Measurements from ENCODE around the gene LTBP4.
"Not testable (repeated sequence)": the region's sequence is repeated elsewhere in the genome, so short reads cannot be mapped to it uniquely, and the experiment has no call there.

Gene LTBP4, protein sequence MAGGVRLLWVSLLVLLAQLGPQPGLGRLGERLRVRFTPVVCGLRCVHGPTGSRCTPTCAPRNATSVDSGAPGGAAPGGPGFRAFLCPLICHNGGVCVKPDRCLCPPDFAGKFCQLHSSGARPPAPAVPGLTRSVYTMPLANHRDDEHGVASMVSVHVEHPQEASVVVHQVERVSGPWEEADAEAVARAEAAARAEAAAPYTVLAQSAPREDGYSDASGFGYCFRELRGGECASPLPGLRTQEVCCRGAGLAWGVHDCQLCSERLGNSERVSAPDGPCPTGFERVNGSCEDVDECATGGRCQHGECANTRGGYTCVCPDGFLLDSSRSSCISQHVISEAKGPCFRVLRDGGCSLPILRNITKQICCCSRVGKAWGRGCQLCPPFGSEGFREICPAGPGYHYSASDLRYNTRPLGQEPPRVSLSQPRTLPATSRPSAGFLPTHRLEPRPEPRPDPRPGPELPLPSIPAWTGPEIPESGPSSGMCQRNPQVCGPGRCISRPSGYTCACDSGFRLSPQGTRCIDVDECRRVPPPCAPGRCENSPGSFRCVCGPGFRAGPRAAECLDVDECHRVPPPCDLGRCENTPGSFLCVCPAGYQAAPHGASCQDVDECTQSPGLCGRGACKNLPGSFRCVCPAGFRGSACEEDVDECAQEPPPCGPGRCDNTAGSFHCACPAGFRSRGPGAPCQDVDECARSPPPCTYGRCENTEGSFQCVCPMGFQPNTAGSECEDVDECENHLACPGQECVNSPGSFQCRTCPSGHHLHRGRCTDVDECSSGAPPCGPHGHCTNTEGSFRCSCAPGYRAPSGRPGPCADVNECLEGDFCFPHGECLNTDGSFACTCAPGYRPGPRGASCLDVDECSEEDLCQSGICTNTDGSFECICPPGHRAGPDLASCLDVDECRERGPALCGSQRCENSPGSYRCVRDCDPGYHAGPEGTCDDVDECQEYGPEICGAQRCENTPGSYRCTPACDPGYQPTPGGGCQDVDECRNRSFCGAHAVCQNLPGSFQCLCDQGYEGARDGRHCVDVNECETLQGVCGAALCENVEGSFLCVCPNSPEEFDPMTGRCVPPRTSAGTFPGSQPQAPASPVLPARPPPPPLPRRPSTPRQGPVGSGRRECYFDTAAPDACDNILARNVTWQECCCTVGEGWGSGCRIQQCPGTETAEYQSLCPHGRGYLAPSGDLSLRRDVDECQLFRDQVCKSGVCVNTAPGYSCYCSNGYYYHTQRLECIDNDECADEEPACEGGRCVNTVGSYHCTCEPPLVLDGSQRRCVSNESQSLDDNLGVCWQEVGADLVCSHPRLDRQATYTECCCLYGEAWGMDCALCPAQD (N-terminal part only)

DNA sequence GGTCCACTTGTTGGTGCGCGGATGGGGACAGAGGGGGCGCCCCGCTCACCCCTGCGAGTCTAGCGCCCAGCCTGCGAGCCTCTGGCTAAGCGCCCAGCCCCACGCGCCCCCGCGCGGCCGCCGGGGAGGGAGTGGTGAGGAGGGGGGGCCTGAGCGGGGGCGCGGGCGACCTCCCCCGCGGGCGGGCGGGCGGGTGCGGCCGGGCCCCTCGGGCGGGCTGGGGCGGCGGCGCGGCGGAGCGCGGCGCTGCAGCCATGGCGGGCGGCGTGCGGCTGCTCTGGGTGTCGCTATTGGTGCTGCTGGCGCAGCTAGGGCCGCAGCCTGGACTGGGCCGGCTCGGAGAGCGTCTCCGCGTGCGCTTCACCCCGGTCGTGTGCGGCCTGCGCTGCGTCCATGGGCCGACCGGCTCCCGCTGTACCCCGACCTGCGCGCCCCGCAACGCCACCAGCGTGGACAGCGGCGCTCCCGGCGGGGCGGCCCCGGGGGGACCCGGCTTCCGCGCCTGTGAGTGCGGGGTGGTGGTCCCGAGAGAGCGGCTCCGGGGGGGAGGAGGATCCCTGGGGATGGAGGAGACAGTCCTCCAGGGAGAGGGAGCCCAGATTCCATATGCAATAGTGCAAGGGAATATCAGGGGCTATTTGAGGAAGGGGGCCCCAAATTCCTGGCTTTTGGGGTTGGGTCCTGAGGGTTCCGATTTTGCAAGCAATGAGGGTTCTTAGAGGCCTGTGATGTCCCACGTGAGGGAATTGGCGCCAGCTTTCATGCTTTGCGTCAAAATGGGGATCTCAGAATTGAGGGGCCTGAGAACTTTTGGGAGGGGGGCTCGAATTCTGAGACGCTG is at the start of gene LTBP4:
Gene LTBP4 (plus strand): TSS at position 236 of the 841 bp plus-strand sequence. CDS start 19 bp downstream, at position 255.
- DNase-seq (ENCODE audit: extremely low read depth in 1 of 2, low read depth in 1 of 2), result no peak

DNA sequence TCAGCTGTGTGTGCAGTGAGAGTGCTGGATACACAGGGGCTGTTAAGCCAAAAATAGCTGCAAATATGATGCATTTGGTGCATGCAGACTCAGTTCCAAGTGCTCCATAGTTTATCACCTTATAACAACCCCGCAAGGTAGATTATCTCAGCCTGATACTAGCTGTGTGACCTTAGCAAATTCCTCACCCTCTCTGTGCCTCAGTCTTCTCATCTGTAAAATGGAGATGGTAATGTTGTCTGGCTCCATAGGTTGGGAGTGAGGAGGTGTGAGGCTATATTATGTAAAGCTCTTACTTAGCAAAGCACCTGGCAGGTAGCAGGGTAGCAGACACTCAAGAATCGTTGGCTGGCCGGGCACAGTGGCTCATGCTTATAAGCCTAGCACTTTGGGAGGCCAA is 48.3 kb upstream of the LTBP4 start:
- DNase-seq (ENCODE audit: extremely low read depth in 1 of 2, low read depth in 1 of 2), result no peak

DNA sequence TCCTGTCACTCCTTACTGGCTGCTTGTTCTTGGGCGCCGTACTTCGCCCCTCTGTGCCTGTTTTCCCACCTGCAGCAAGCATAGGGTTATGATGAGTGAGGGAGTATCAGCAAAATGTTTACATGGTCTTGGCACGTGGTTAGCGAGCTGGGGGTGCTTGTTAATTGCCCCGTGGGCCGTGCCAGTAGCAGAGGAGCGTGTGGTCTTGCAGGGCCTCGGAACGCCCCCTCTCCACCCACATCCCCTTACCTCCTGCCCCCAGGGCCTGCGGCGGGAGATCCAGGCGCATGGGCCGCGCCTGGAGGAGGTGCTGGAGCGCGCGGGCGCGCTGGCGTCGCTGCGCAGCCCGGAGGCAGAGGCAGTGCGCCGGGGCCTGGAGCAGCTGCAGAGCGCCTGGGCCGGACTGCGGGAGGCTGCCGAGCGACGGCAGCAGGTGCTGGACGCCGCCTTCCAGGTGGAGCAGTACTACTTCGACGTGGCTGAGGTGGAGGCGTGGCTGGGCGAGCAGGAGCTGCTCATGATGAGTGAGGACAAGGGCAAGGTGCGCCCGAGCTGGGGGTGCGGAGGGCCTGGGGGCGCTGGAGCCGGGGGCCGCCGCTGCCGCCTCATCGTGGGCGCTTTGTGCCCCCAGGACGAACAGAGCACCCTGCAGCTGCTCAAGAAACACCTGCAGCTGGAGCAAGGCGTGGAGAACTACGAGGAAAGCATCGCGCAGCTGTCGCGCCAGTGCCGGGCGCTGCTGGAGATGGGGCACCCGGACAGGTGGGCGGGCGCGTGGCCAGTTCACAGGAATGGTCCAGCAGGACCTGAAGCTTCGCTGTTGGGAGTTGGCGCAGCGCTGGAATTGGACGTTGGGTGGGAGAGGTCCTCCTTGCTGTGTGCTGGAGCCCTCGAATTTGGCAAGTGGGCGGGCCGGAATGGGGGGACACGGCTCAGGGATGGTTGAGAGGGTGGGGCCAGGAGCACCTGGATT is 47.0 kb upstream of the LTBP4 start:
- no peak for DNase-seq (ENCODE audit: extremely low read depth in 1 of 2, low read depth in 1 of 2)

DNA sequence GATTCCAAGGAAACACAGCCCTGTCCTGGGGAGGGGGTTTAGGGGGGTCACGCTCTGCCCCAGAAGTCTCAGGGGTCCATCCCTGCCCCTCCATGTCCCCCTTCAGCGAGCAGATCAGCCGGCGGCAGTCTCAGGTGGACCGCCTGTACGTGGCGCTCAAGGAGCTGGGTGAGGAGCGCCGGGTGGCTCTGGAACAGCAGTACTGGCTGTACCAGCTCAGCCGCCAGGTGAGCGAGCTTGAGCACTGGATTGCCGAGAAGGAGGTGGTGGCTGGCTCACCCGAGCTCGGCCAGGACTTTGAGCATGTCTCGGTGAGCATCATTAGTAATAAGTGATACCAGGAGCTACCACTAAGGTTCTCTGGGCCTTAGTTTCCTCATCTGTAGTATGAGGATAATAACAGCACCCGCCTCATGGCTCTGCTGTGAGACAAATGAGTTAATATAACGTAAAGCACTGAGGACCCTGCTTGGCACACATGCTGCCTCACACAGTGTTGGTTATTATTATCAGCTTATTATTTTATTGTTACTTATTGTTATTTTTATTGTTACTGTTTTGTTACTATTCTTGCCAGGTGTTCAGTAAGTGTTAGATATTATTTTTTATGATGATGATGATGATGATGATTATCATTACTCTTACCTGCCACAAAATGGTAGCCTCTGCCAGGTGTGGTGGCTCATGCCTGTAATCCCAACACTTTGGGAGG is 45.0 kb upstream of the LTBP4 start:
- no peak for DNase-seq (ENCODE audit: extremely low read depth in 1 of 2, low read depth in 1 of 2)

DNA sequence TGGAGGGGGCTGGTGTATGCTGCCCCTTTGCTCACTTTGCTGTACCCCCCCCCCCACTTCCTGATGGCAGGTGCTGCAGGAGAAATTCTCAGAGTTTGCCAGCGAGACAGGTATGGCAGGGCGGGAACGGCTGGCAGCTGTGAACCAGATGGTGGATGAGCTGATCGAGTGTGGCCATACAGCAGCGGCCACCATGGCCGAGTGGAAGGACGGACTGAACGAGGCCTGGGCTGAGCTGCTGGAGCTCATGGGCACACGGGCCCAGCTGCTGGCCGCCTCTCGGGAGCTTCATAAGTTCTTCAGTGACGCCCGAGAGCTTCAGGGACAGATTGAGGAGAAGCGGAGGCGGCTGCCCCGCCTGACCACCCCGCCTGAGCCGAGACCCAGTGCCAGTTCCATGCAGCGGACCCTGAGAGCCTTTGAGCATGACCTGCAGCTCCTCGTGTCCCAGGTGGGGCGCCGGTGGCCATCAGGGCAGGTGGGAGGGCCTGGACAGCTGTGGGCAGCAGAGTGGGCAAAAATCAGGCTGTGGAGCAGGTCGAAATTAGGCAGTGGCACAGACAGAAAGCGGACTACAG is 44.1 kb upstream of the LTBP4 start:
- no peak for DNase-seq (ENCODE audit: extremely low read depth in 1 of 2, low read depth in 1 of 2)

DNA sequence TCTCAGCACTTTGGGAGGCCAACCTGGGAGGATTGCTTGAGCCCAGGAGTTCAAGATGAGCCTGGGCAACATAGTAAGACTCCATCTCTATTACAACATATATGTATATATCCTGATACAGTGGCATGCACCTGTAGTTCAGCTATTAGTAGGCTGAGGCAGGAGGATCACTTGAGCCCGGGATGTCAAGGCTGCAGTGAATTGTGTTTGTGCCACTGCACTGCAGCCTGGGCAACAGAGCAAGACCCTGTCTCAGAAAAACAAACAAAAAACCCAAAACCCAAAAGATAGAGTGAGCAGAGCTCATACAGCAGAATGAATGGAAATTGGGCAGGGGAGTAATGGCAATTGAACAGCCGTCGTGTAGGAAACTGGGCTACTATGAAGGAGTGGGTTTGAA is 41.8 kb upstream of the LTBP4 start:
- no peak for DNase-seq (ENCODE audit: extremely low read depth in 1 of 2, low read depth in 1 of 2)

DNA sequence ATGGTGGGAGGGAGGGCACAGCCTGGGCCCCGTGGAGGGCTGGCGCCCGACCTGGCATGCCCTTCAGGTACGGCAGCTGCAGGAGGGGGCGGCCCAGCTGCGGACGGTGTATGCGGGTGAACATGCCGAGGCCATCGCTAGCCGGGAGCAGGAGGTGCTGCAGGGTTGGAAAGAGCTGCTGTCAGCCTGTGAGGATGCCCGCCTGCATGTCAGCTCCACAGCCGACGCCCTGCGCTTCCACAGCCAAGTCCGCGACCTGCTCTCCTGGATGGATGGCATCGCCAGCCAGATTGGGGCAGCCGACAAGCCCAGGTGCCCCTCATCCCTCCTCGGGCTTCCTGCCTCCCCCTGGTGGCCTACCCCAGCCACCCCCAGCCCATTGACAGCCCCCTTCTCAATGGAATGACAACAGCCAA is 41.1 kb upstream of the LTBP4 start:
- DNase-seq (ENCODE audit: extremely low read depth in 1 of 2, low read depth in 1 of 2), result no peak

DNA sequence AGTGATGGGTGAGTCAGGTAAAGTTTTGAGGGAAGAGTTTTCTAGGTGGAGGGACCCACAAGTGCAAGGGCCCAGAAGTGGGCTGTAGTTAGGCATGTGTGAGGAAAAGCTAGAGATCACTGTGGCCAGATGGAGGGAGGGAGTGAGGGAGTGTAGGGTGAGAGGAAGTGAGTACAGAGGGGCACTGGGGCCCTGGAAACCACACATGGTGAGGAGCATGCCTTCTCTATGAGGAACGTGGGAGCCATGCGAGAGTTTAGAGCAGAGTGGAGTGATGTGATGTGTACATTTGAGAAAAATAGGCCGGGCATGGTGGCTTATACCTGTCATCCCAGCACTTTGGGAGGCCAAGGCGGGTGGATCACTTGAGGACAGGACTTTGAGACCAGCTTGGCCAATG is 39.2 kb upstream of the LTBP4 start:
- DNase-seq (ENCODE audit: extremely low read depth in 1 of 2, low read depth in 1 of 2), result no peak

DNA sequence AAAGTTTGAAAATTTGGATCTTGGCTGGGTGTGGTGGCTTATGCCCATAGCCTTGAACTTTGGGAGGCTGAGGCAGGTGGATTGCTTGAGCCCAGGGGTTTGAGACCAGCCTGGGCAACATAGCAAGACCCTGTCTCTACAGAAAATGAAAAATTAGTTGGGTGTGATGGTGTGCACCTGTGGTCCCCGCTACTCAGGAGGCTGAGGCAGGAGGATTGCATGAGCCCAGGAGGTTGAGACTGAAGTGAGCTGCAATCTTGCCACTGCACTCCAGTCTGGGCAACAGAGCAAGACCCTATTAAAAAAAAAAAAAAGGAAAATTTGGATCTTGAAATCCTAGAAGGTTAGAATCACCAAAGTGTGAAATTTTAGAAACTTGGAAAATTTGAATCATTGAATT is 36.6 kb upstream of the LTBP4 start:
- DNase-seq (ENCODE audit: extremely low read depth in 1 of 2, low read depth in 1 of 2), result not testable (repeated sequence)

DNA sequence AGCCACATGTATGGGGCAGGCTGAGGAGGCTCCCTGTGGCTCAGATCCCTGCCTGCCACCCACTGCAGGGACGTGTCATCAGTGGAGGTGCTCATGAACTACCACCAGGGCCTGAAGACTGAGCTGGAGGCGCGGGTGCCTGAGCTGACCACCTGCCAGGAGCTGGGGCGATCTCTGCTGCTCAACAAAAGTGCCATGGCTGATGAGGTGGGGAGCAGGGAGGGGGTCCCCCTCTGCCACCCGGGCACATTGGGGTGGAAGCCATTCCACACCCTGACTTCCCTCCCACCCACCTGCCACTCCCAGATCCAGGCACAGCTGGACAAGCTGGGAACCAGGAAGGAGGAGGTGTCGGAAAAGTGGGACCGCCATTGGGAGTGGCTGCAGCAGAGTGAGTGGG is 35.8 kb upstream of the LTBP4 start:
- no peak for DNase-seq (ENCODE audit: extremely low read depth in 1 of 2, low read depth in 1 of 2)

DNA sequence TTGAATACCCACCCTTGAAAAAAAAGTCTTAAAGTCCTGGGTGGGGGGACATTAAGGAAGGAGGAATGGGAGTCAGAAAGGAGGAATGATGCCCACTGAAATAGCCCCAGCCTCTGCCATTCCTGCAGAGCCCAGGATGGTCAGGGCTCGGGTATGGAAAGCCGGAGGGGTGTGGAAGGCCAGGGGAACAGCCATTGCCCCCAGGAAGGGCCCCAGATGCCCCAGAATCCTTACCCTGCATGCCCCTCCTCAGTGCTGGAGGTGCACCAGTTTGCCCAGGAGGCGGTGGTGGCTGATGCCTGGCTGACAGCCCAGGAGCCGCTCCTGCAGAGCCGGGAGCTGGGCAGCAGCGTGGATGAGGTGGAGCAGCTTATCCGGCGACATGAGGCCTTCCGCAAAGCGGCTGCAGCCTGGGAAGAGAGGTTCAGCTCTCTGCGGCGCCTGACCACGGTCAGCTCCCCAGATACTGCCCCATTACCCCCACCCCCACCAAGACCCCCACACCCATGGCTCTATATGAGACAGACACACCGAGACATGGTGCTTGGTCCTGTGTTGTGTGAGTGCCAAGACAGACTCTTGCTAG is 35.2 kb upstream of the LTBP4 start:
- no peak for DNase-seq (ENCODE audit: extremely low read depth in 1 of 2, low read depth in 1 of 2)

DNA sequence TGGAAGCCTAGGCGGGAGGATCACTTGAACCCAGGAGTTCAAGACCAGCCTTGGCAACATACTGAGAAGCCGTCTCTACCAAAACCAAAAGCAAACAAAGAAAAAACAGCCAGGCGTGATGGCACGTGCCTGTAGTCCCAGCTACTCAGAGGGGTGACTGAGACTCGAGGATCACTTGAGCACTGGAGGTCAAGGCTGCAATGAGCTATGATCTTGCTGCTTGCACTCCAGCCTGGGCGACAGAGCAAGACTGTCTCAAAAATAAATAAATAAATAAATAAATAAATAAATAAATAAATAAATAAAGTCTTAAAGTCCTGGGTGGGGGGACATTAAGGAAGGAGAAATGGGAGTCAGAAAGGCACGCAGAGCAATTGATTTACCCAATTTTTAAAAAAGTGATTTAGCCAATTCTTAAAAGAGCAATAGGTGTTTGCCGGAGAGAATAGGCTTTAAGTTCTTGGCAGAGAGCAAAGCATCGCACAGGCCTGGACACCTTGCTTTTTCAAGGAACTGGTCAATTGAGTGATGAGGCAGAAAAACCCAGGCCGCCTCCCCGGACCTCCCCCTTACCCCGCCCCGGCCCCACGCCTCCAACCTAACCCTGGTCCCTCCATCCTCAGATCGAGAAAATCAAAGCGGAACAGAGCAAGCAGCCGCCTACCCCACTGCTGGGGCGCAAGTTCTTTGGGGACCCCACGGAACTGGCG is 34.0 kb upstream of the LTBP4 start:
- no peak for DNase-seq (ENCODE audit: extremely low read depth in 1 of 2, low read depth in 1 of 2)

DNA sequence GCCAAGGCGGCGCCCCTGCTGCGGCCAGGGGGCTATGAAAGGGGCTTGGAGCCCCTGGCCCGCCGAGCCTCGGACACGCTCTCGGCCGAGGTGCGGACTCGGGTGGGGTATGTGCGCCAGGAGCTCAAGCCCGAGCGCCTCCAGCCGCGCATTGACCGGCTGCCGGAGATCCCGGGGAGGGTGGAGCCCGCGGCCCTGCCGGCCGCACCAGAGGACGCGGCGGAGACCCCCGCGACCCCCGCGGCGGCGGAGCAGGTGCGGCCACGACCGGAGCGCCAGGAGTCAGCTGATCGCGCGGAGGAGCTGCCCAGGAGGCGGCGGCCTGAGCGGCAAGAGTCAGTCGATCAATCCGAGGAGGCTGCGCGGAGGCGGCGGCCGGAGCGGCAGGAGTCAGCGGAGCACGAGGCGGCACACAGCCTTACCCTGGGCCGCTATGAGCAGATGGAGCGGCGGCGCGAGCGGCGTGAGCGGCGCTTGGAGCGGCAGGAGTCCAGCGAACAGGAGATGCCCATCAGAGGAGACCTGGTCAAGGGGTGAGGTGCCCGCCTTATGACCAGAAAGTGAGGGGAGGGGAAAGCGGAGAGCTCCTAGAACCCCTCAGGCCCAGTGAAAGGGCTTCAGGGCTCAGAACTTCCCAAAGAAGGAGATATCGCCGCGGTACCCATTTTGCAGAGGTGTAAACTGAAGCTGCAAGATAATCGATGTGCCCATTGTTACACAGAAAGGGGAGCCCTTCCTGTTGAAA is 33.2 kb upstream of the LTBP4 start:
- DNase-seq (ENCODE audit: extremely low read depth in 1 of 2, low read depth in 1 of 2), result no peak

DNA sequence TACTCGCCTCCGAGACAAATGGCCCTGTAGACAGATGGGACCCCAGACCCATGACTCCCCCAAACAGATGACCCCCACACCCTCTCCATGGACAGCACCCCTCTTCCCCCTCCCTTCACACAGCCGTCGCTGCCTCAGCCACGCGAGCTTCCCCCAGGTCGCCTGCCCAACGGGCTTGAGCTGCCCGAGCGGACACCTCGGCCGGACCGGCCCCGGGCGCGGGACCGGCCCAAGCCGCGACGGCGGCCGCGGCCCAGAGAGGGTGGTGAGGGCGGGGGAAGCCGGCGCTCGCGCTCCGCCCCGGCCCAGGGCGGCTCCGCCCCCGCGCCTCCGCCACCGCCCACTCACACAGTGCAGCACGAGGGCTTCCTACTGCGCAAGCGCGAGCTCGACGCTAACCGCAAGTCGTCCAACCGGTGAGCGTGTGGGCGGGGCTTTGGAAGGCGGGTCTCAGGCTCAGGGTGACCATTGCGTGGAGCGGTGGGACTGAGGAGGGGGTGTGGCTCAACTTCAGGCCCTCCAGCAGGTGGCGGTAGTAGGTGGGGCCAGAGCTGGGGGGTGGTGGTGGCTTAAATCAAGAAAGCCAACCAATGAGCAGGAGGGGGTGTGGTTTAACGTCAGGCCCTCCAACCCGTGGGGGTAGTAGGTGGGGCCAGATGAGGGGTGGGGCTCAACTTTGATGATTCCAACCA is 30.7 kb upstream of the LTBP4 start:
- DNase-seq (ENCODE audit: extremely low read depth in 1 of 2, low read depth in 1 of 2), result peak; percentile 86 to 92

DNA sequence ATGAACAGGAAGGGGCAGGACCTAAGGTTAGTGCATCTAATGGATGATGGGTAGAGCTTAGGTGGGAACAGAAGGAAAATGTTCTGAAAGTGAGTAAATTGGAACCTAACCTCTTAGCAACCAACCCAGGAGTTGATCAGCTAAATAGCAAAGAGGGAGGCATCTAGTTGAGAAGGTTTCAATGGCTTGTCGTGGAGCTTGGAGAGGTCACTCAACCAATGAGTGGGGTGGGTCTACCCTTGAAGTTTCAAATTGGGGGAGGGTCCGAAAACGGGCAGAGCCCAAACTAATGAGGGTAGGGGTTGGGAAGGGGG is 30.2 kb upstream of the LTBP4 start:
- DNase-seq (ENCODE audit: extremely low read depth in 1 of 2, low read depth in 1 of 2), result no peak
